ENCODE results near the gene ACSF2.
"Not testable (repeated sequence)": the region's sequence is repeated elsewhere in the genome, so short reads cannot be mapped to it uniquely, and the experiment has no call there.

Gene ACSF2

GRCh38 chr17:50474523-50474922, 48.5 kb downstream of the ACSF2 start:
- Histone ChIP-seq H3K27ac (no peak overlapping the region), H3K27me3 (peaks cover 59% of the 10 kb centered on the region), H3K4me1 (ENCODE audit: control insufficient read depth in 1 of 2, insufficient read depth in 1 of 2, low read depth in 1 of 2, low read length in 1 of 2) (peaks cover 14 to 17% of the 10 kb centered on the region in 2 experiments), H3K36me3 (no peaks in the 10 kb centered on the region), H3K4me3 (ENCODE audit: low read depth in 1 of 2, low read length in 1 of 2) (no peak overlapping the region), H3K9me3 (no peaks in the 10 kb centered on the region)
- TF ChIP-seq CTCF (IDR thresholded peaks at IDR 0.05): no peak

- Histone ChIP-seq H3K4me3 (ENCODE audit: low read depth in 1 of 2, low read length in 1 of 2) (no peak overlapping the region), H3K9me3 (no peaks in the 10 kb centered on the region), H3K27ac (no peak overlapping the region), H3K36me3 (no peaks in the 10 kb centered on the region), H3K4me1 (ENCODE audit: control insufficient read depth in 1 of 2, insufficient read depth in 1 of 2, low read depth in 1 of 2, low read length in 1 of 2) (peaks cover 22 to 25% of the 10 kb centered on the region in 2 experiments), H3K27me3 (peaks cover 51% of the 10 kb centered on the region)
- no peak for TF ChIP-seq CTCF (IDR thresholded peaks at IDR 0.05)
Measured at GRCh38 chr17:50475362-50475761, 49.3 kb downstream of the ACSF2 start.

- H3K27me3 ChIP-seq: peaks cover 45% of the 10 kb centered on the region
- not testable (repeated sequence) for H3K9me3 ChIP-seq; H3K27ac ChIP-seq; H3K36me3 ChIP-seq; H3K4me3 ChIP-seq (ENCODE audit: low read depth in 1 of 2, low read length in 1 of 2)
- peaks cover 28 to 31% of the 10 kb centered on the region in 2 experiments for H3K4me1 ChIP-seq (ENCODE audit: control insufficient read depth in 1 of 2, insufficient read depth in 1 of 2, low read depth in 1 of 2, low read length in 1 of 2)
Measured at GRCh38 chr17:50475775-50476544, 49.9 kb downstream of the ACSF2 start.

GRCh38 chr17:50476545-50477315, 50.7 kb downstream of the ACSF2 start:
- H3K27me3 ChIP-seq: peaks cover 37% of the 10 kb centered on the region
- H3K4me3 ChIP-seq (ENCODE audit: low read depth in 1 of 2, low read length in 1 of 2): no peak overlapping the region
- peaks cover 36 to 39% of the 10 kb centered on the region in 2 experiments for H3K4me1 ChIP-seq (ENCODE audit: control insufficient read depth in 1 of 2, insufficient read depth in 1 of 2, low read depth in 1 of 2, low read length in 1 of 2)
- no peak for TF ChIP-seq CTCF (IDR thresholded peaks at IDR 0.05)
- H3K36me3 ChIP-seq: no peaks in the 10 kb centered on the region
- no peaks in the 10 kb centered on the region for H3K9me3 ChIP-seq
- H3K27ac ChIP-seq: no peak overlapping the region

- Histone ChIP-seq H3K4me1 (ENCODE audit: control insufficient read depth in 1 of 2, insufficient read depth in 1 of 2, low read depth in 1 of 2, low read length in 1 of 2) (peaks cover 45 to 49% of the 10 kb centered on the region in 2 experiments), H3K9me3 (no peaks in the 10 kb centered on the region), H3K27ac (peak overlapping the region; percentile 80), H3K4me3 (ENCODE audit: low read depth in 1 of 2, low read length in 1 of 2) (peak overlapping the region; percentile 68 to 74), H3K36me3 (no peaks in the 10 kb centered on the region), H3K27me3 (peaks cover 26% of the 10 kb centered on the region)
- no peak for TF ChIP-seq CTCF (IDR thresholded peaks at IDR 0.05)
Measured at GRCh38 chr17:50477976-50478375, 52.0 kb downstream of the ACSF2 start.
